ENCODE data around the gene DNAJC4. TPM values are rescaled to one million over a fixed set of nuclear protein-coding genes. Genes with fewer than 3 reads are reported as not detected.

The DNAJC4 gene
- total and polyA plus RNA-seq, 2 of the 8 experiments (the other 6 are each of a cell fraction or from before 2014, with no cell fraction given), result 14.6 to 31.0 TPM

- no peak for TF ChIP-seq TBP (IDR thresholded peaks at IDR 0.05; ENCODE audit: low read depth, low read length)
Observed at GRCh38 chr11:64192434-64192833, 37.9 kb upstream of the DNAJC4 start (continued).

Data from H1 (cell line).